Measurements from ENCODE around the gene MYO6.

Gene MYO6

GRCh38 chr6:75786152-75786551 is 37.1 kb downstream of the MYO6 start:
- no peak for TF ChIP-seq CTCF (IDR thresholded peaks at IDR 0.05; ENCODE audit: extremely low read depth, insufficient read depth, missing control alignments)
- in situ Hi-C loops (cut with MboI; ENCODE audit: low pct_unique_long_range_greater_than_20kb, low sequenced_read_pairs, unreplicated experiment) = no loop called here
- DNase-seq (ENCODE audit: low spot score) = no peak

GRCh38 chr6:75788894-75789293 is 39.9 kb downstream of the MYO6 start:
- TF ChIP-seq CTCF (IDR thresholded peaks at IDR 0.05; ENCODE audit: extremely low read depth, insufficient read depth, missing control alignments) = no peak
- in situ Hi-C loops (cut with MboI; ENCODE audit: low pct_unique_long_range_greater_than_20kb, low sequenced_read_pairs, unreplicated experiment) = no loop called here
- no peak for DNase-seq (ENCODE audit: low spot score)

- DNase-seq (ENCODE audit: low spot score) = no peak
- TF ChIP-seq CTCF (IDR thresholded peaks at IDR 0.05; ENCODE audit: extremely low read depth, insufficient read depth, missing control alignments) = no peak
- in situ Hi-C loops (cut with MboI; ENCODE audit: low pct_unique_long_range_greater_than_20kb, low sequenced_read_pairs, unreplicated experiment) = no loop called here
Measured at GRCh38 chr6:75791881-75792280, 42.8 kb downstream of the MYO6 start.

- no peak for TF ChIP-seq CTCF (IDR thresholded peaks at IDR 0.05; ENCODE audit: extremely low read depth, insufficient read depth, missing control alignments)
- in situ Hi-C loops (cut with MboI; ENCODE audit: low pct_unique_long_range_greater_than_20kb, low sequenced_read_pairs, unreplicated experiment) = no loop called here
- DNase-seq (ENCODE audit: low spot score) = no peak
Measured at GRCh38 chr6:75794351-75794846, 45.4 kb downstream of the MYO6 start.

GRCh38 chr6:75794954-75795739 is 46.1 kb downstream of the MYO6 start:
- TF ChIP-seq CTCF (IDR thresholded peaks at IDR 0.05; ENCODE audit: extremely low read depth, insufficient read depth, missing control alignments) = no peak
- in situ Hi-C loops (cut with MboI; ENCODE audit: low pct_unique_long_range_greater_than_20kb, low sequenced_read_pairs, unreplicated experiment) = no loop called here
- DNase-seq (ENCODE audit: low spot score) = no peak

- no peak for DNase-seq (ENCODE audit: low spot score)
- in situ Hi-C loops (cut with MboI; ENCODE audit: low pct_unique_long_range_greater_than_20kb, low sequenced_read_pairs, unreplicated experiment) = no loop called here
- TF ChIP-seq CTCF (IDR thresholded peaks at IDR 0.05; ENCODE audit: extremely low read depth, insufficient read depth, missing control alignments) = no peak
Measured at GRCh38 chr6:75796723-75797122, 47.7 kb downstream of the MYO6 start.

Measured in GM13977 (cell line).